KOPT-K1 (cell line): ENCODE measurements around the gene MOCS2.
"Not testable (repeated sequence)": the region's sequence is repeated elsewhere in the genome, so short reads cannot be mapped to it uniquely, and the experiment has no call there.

Experiments
- H3K27ac ChIP-seq: fragments of 200-600 bp; sonication (generic); 2 replicates; pipeline ENCODE4 v1.5.1; 2016; ENCODE audit warnings: antibody characterized with exemption, mild to moderate bottlenecking, low read depth, low read length; ENCODE audit not compliant: poor library complexity, severe bottlenecking
- H3K36me3 ChIP-seq: fragments of 200-600 bp; sonication (generic); 2 replicates; pipeline ENCODE4 v1.5.1; 2017; ENCODE audit warnings: antibody characterized with exemption, mild to moderate bottlenecking, low read length, moderate library complexity; ENCODE audit not compliant: insufficient read depth
- H3K9me3 ChIP-seq: fragments of 200-600 bp; sonication (generic); 2 replicates; pipeline ENCODE4 v1.5.1; 2017; ENCODE audit warnings: antibody characterized with exemption, low read length, mild to moderate bottlenecking; ENCODE audit not compliant: insufficient read depth, poor library complexity, severe bottlenecking

MOCS2 gene

DNA sequence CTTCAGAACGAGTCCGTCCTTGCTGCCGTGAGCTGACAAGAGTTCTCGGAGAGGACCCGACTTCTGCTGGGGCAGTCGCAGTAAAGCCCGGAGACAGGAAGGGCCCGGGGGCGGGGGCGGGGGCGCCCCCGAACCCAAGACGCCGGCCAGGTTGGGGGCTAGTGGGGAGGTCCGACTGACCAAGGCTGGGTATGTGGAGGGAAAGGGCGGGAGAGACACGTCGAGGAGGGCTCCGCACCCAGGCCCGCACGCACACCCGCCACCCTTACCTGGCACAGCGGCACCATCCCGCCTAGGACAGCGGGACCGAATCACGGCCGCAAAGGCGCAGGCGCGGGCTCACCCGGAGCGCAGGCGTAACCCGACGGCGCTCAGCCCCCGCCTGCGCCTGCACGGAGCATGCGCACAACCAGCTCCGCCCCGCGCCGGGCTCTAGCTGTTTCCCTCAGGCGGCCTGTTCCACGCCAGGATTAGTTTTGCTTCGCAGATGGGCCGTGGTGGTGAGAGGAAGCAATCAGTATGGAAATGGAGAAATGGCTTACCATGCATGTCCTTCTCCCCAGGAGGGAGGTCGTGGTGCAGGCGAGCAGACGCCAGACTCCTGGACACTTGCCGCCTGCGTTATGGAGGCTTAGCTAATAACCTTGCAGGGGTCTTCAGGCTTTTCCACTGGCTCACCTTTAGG is at the start of gene MOCS2:
TSS of gene MOCS2 (minus strand) at position 315 of the 685 bp plus-strand sequence. CDS start 2,583 bp downstream, outside the sequence.
- Histone ChIP-seq H3K9me3 (no peaks in the 10 kb centered on the region), H3K27ac (peak within 1 kb of the TSS; percentile 66), H3K36me3 (peaks cover 20% of the 10 kb centered on the region)

DNA sequence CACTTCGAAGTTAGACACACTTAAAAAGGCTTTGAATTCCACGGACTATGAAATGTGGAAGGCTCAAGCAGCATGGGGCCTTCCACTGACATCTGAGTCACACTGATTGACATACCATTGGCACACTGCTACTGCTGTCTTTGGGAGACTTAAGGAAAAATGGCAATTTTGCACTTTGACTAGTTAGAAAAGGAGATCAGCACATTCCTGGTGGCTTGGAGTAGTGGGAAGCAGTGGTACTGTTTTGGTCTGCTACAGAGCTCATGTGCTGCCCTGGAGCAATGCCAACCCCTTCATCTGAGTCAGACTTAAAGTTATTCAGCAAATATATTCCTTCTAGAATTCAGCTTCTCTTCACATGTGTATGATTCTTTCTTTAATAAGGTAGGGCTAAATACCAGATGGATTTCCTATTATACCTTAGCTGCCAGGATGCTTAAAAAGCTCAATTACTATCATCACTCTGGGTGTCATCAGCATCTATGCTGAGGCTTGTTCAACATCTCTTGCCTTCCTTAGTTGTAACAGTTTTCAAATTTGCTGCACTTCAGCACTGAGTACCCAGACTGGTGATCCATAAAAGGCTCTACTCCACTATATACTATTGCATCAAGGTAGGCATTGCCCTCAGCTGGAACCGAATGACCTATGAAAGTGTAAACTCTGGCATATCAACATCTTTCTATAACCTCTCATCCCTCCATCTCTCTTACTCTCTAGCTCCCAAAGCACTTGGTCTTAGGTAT is 42.3 kb upstream of the MOCS2 start:
- Histone ChIP-seq H3K9me3 (no peaks in the 10 kb centered on the region), H3K27ac (no peak overlapping the region), H3K36me3 (no peaks in the 10 kb centered on the region)

DNA sequence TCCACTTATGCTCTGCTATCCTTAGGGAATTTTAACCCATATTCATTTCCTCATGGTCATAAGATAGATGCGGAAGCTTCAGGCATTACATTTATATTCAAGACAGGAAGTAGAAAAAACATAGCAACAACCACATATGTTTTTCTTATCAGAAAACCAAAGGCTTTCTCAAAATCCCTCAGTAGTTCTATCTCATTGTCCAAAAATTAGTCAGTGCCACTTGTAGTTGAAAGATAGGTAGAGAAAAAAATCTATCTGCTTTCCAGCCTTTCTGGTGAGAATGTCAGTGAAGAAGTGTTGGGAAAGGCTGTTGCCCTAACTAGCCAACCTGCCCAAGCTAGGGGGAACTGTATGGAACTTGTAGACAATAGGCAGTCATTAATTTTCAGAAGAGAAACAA is 23.5 kb upstream of the MOCS2 start:
- H3K27ac ChIP-seq: no peak overlapping the region
- H3K36me3 ChIP-seq: no peaks in the 10 kb centered on the region

DNA sequence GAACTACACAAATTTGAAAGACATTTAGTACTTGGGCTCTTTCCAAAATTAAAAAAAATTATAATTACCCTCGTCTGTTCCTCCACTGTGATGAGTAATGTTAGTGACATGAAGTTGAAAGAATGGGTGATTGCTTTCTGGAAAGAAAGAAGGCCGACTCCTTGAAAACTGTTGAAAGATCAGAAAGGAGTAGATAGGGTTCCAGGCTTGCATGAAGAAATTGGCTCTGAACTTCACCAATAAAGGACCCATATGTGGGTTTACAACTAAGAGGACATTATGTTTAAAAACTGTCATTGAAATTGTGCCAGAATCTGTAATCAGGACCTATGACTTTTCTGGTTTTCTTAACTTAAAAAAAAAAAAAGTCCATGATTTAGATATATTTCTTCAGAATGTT is 20.7 kb upstream of the MOCS2 start:
- no peaks in the 10 kb centered on the region for H3K36me3 ChIP-seq
- H3K9me3 ChIP-seq: no peaks in the 10 kb centered on the region
- no peak overlapping the region for H3K27ac ChIP-seq

More for the DNA sequence above, 23.5 kb upstream of the MOCS2 start:
- no peaks in the 10 kb centered on the region for H3K9me3 ChIP-seq

GRCh38 chr5:53128481-53128880 is 18.9 kb upstream of the MOCS2 start:
- Histone ChIP-seq H3K9me3 (no peaks in the 10 kb centered on the region), H3K27ac (no peak overlapping the region), H3K36me3 (no peaks in the 10 kb centered on the region)

DNA sequence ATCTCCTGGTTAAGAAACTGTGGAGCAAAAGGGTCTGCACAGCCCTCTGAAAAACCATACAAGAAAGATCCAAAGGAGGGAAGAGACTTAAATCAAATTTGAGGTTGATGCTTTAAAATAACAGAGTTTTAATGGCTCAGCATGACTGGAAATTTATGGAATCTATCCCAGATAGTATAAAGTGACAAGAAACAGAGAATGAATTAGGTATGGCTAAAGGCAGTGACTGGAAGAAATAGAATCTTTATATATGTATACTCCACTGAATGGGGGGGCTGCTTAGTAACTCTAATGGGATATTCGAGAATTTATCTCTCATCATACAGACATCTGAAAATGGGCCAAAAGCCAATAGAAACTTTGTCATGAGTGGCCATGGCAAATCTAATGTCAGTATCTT is 17.6 kb upstream of the MOCS2 start:
- Histone ChIP-seq H3K9me3 (no peaks in the 10 kb centered on the region), H3K27ac (no peak overlapping the region), H3K36me3 (no peaks in the 10 kb centered on the region)

GRCh38 chr5:53126521-53126920 is 17.0 kb upstream of the MOCS2 start:
- H3K9me3 ChIP-seq: no peaks in the 10 kb centered on the region
- no peak overlapping the region for H3K27ac ChIP-seq
- H3K36me3 ChIP-seq: no peaks in the 10 kb centered on the region

DNA sequence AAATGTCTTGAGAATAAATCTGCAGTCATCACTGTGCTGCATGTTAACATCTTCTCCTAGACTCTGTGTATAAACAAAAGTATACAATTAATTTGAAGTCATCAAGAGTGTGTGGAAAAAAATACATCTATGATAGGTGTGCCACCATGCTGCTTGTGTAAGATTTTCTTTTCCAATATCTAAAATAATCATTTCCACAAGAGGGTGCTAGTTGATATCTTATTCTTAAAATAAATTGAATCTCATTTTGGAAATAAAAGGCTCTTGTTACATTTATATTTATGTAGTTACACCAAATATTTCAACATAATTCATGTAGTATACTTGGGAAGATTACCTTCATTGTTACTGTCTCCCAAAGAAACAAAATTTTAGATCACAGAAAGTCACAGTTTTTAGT is 14.1 kb upstream of the MOCS2 start:
- H3K36me3 ChIP-seq: no peaks in the 10 kb centered on the region
- H3K9me3 ChIP-seq: no peaks in the 10 kb centered on the region
- no peak overlapping the region for H3K27ac ChIP-seq

GRCh38 chr5:53120165-53120564 is 10.6 kb upstream of the MOCS2 start:
- no peaks in the 10 kb centered on the region for H3K36me3 ChIP-seq

GRCh38 chr5:53118879-53119278 is 9.3 kb upstream of the MOCS2 start:
- Histone ChIP-seq H3K27ac (no peak overlapping the region), H3K9me3 (no peaks in the 10 kb centered on the region), H3K36me3 (no peaks in the 10 kb centered on the region)

More at GRCh38 chr5:53120165-53120564, 10.6 kb upstream of the MOCS2 start:
- Histone ChIP-seq H3K9me3 (no peaks in the 10 kb centered on the region), H3K27ac (no peak overlapping the region)

DNA sequence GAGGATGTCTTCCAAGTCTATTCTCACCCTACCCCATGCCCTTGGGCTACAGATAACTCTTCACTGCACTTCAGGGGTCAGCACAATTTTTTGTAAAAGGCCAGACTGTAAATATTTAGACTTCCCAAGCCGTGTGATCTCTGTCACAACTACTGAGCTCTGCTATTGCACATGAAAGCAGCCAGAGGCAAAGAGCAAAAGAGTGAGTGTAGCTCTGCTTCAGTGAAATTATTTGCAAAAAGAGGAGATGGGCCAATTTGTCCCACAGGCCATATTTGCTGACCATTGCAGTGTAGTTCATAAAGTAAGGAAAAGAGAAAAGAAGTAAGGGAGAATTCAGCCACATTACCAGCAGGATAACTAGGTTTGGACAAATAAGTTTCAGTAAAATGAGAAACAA is 7.0 kb upstream of the MOCS2 start:
- H3K36me3 ChIP-seq: no peaks in the 10 kb centered on the region
- no peak overlapping the region for H3K27ac ChIP-seq
- H3K9me3 ChIP-seq: no peaks in the 10 kb centered on the region

GRCh38 chr5:53114988-53115387 is 5.4 kb upstream of the MOCS2 start:
- H3K36me3 ChIP-seq: no peaks in the 10 kb centered on the region
- H3K27ac ChIP-seq: no peak overlapping the region
- no peaks in the 10 kb centered on the region for H3K9me3 ChIP-seq

DNA sequence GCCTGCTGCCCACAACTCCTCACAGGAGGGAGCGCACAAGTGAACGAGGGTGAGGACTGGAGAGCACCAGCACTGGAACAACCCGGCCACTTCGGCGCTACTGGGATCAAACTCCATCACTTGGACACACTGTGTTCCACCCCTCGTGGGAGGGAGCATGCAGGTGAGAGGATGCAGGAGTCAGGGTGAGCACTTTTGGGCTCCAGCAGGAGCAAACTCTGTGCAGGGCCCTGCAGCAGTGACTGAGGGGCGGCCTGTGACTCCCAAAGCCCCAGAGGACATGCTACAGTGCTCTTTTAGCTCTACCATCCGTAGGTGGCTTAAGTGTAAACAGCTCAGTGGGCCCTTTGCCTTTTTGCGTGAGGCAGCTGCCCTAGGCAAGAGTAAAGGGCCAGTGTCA is 4.4 kb upstream of the MOCS2 start:
- Histone ChIP-seq H3K36me3 (no peaks in the 10 kb centered on the region), H3K9me3 (no peaks in the 10 kb centered on the region), H3K27ac (no peak overlapping the region)

- no peaks in the 10 kb centered on the region for H3K36me3 ChIP-seq
- no peak overlapping the region for H3K27ac ChIP-seq
- H3K9me3 ChIP-seq: no peaks in the 10 kb centered on the region
Observed at GRCh38 chr5:53112909-53113308, 3.4 kb upstream of the MOCS2 start.

GRCh38 chr5:53112307-53112706 is 2.8 kb upstream of the MOCS2 start:
- H3K9me3 ChIP-seq, H3K36me3 ChIP-seq, H3K27ac ChIP-seq: not testable (repeated sequence)

DNA sequence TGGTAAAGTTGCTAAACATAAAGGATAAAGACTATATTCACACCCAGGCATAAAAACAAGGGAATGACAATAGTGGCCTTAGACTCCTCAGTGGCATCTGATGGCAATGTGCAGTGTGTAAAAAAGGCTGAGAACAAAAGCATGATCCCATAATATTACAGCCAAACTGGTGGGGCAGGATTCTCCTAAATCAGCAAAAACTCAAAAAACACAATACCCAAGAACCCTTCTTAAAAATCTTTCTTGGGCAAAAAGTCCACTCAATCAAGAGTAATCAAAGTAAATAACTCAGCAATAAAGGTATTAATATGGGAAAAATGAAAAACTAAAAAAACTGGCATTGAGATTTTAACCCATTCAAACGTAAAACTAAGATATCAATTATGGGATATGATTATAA is 1.6 kb upstream of the MOCS2 start:
- Histone ChIP-seq H3K27ac (no peak overlapping the region), H3K9me3 (no peaks in the 10 kb centered on the region), H3K36me3 (peaks cover 9% of the 10 kb centered on the region)
